Astrocyte of the spinal cord (primary cell): ENCODE measurements around the gene OLFM1.

Experiments used
- DNase-seq: peaks from one replicate; pipeline ENCODE4 v3.0.0; 2011; ENCODE audit warnings: low read depth, low spot score
- H3K4me3 ChIP-seq: 2 replicates; pipeline ENCODE4 v1.5.1; 2011; ENCODE audit warnings: low read depth, mild to moderate bottlenecking, low read length, moderate library complexity
- in situ Hi-C: cut with HindIII; loops from 2 replicates; pipeline ENCODE4 v1.10.0; 2017; ENCODE audit warnings: low sequenced_read_pairs
- TF ChIP-seq, protein P1 (sequence below): IDR thresholded peaks from 2 replicates; pipeline ENCODE4 v1.5.1; 2012; ENCODE audit warnings: low read depth, mild to moderate bottlenecking, low read length, inconsistent platforms

The OLFM1 gene

DNA sequence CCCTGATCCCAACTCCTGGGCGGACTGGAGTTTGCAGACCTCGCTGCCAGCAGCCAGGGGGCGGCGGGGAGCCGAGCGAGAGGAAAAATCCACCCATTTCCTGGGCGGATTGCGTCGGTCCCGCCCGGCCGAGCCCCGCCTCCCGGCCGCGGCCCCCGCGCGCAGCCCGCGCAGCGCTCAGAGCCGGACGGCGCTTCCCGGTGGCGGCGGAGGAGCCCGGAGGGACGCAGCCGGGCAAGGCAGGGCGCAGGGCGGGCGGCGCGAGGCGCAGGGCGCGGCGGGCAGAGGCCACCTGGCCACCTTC lies at the start of gene OLFM1:
TSS of gene OLFM1 (plus strand) at position 180 of the 304 bp plus-strand sequence. CDS start 322 bp downstream, outside the sequence.
- TF ChIP-seq, protein P1, sequence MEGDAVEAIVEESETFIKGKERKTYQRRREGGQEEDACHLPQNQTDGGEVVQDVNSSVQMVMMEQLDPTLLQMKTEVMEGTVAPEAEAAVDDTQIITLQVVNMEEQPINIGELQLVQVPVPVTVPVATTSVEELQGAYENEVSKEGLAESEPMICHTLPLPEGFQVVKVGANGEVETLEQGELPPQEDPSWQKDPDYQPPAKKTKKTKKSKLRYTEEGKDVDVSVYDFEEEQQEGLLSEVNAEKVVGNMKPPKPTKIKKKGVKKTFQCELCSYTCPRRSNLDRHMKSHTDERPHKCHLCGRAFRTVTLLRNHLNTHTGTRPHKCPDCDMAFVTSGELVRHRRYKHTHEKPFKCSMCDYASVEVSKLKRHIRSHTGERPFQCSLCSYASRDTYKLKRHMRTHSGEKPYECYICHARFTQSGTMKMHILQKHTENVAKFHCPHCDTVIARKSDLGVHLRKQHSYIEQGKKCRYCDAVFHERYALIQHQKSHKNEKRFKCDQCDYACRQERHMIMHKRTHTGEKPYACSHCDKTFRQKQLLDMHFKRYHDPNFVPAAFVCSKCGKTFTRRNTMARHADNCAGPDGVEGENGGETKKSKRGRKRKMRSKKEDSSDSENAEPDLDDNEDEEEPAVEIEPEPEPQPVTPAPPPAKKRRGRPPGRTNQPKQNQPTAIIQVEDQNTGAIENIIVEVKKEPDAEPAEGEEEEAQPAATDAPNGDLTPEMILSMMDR = peak; percentile 60
- no peak within 1 kb of the TSS for H3K4me3 ChIP-seq
- peak; percentile 16 for DNase-seq
- in situ Hi-C loops = no loop called here

DNA sequence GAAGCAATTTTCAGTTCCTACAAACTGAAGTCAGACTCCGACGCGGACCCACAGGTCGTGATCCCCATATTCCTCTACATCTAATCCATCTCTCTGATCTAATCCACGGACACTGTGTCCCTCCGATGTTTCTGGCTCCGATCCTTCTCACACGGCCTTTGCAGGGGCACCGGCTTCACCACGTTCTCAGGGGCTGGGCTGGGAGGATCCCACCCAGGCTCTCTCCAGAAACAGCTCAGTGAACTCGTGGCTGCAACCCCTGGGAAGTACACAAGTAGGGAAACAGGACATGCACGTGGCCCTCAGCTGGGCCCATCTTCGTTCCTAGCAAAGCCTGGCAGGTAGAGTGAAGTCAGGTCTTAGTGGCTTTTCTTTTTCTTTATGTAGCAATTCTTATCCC lies 49.1 kb upstream of the OLFM1 start:
- no peak overlapping the region for H3K4me3 ChIP-seq
- no peak for DNase-seq
- in situ Hi-C loops = no loop called here
- TF ChIP-seq, protein P1 = no peak

DNA sequence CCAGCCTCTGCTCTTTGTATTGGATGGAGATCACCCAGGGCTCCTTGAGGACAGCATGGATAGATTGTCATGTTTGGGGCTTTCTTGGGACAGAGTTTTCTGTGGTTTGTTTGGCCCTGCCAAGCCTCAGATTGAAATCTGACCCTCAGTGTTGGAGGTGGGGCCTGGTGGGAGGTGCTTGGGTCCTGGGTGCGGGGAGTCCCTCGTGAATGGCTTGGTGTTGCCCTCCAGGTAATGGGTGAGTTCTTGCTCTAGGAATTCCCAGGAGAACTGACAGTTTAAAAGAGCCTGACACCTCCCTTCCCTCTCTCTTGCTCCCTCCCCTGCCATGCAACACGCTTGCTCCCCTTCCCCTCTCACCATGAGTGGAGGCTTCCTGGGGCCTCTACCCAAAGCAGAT lies 48.6 kb upstream of the OLFM1 start:
- no peak overlapping the region for H3K4me3 ChIP-seq
- TF ChIP-seq, protein P1 = no peak
- in situ Hi-C loops = no loop called here
- DNase-seq = no peak

DNA sequence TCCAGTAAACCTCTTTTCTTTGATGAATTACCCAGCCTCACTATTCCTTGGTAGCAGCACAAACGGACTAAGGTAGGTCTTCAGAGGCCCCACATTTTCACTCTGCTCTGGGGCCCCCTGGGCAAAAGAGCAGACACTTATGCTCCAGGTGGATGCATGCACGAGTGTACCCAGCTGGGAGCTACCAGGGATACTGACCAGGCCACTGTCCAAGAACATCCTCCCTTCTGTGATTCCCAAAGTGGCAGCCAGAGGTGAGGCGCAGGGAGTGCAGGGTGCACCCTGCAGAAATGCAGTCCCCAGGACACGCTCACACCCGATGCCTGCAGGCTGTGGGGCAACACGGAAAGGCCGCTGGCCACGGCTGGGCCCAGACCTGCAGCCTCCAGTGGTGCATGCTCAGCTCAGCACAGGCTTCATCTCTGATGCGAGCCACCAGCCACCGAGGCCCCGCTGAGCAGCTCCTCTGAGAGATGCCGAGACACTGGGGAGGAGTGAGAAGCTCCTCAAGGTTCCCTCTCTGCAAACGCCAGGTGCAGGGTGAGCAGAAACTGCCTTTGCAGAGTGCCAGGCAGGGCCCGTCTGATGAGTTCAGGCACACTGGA lies 48.1 kb upstream of the OLFM1 start:
- no peak for DNase-seq
- TF ChIP-seq, protein P1 = no peak
- no peak overlapping the region for H3K4me3 ChIP-seq
- in situ Hi-C loops = no loop called here

DNA sequence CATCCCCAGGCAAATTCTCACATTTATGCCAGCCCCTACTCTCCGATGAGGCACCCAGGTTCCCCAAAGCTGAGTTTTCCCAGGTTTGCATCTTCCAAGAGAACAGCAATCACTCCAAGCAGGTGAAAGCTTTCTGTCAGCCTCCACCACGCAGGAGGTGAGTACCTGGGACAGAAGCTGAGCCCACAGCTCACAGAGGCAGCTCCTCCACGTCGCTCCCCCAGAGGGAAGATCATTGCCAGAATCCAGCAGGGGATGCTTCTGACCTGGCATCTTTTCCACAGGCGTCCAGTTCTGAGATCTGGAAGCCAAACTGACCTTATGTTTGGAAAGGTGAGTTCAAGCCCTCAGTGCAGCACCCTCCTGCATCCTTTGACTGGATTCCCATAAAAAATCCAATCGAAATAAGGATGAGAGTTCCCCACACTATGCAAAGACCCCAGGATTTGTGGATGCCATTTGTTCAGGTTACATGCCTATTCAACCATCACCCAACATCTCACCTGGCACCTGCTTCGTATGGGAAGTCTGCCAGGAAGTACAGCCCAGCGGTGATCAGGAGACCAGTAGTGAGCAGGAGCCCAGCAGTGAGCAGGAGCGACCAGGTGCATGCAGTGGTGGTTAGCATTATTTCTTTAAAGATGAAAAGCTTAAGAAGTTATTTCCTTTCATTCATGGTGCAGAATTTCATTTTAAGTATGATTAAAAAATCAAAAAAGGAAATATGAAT lies 47.4 kb upstream of the OLFM1 start:
- no peak overlapping the region for H3K4me3 ChIP-seq
- in situ Hi-C loops = no loop called here
- no peak for DNase-seq
- TF ChIP-seq, protein P1 = no peak

DNA sequence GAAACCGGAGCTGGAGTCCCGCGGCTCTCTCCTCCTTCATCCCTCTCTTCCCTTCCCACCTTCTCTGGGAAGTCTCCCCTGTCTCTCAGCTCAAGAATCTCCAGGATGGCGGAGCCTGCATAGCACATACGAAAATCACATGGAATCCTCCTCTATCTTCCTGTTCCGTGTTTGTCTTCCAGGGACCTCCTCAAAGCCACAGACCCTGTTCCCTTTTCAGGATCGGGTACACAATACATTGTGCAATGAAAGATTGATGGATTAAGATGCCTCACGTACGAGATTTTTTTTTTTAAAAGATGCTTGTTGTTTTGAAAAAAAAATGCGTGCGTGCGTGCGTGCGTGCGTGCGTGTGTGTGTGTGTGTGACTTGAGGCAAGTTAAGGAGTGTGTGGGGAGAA lies 46.6 kb upstream of the OLFM1 start:
- no peak for DNase-seq
- no peak overlapping the region for H3K4me3 ChIP-seq
- in situ Hi-C loops = no loop called here
- TF ChIP-seq, protein P1 = no peak
